ENCODE measurements around the gene RREB1. TPM values are rescaled to one million over a fixed set of nuclear protein-coding genes. Genes with fewer than 3 reads are reported as not detected.

The RREB1 gene
- total and polyA plus RNA-seq, 9 donors = 7.3 to 64.4 (median 50.1) TPM

- DNase-seq = no peak
- Histone ChIP-seq H3K36me3 (no peaks in the 10 kb centered on the region), H3K27me3 (no peaks in the 10 kb centered on the region), H3K4me3 (no peak overlapping the region), H3K4me1 (ENCODE audit: insufficient read depth) (no peaks in the 10 kb centered on the region), H3K9me3 (no peaks in the 10 kb centered on the region), H3K27ac (no peak overlapping the region)
- 92 to 95% (median 93%) methylated on average over 15 of the region's 15 CpGs for WGBS, 3 donors
- TF ChIP-seq CTCF (IDR thresholded peaks at IDR 0.05) (no peak), POLR2A (IDR thresholded peaks at IDR 0.05) (no peak), EP300 (IDR thresholded peaks at IDR 0.05) (no peak)
- intact Hi-C loops (cut with DNase I) = loop anchor here in 3 of 4 donors (5.0 to 10.0 kb wide), 4 partner anchors 121 to 569 kb away; no protein-coding TSS in a partner anchor
These were observed 138.1 kb downstream of the RREB1 start for GRCh38 chr6:7245668-7246393.

GRCh38 chr6:7246401-7247178 is 138.8 kb downstream of the RREB1 start:
- DNase-seq = peak in 2 of 5 donors; percentile 45 to 46
- intact Hi-C loops (cut with DNase I) = loop anchor here in 3 of 4 donors (5.0 to 10.0 kb wide), 4 partner anchors 122 to 569 kb away; no protein-coding TSS in a partner anchor
- no peaks in the 10 kb centered on the region for H3K27me3 ChIP-seq
- 90 to 92% (median 90%) methylated on average over 70 to 71 of the region's 71 CpGs for WGBS, 3 donors
- no peak for TF ChIP-seq CTCF (IDR thresholded peaks at IDR 0.05)
- no peak for TF ChIP-seq EP300 (IDR thresholded peaks at IDR 0.05)
- TF ChIP-seq POLR2A (IDR thresholded peaks at IDR 0.05) = no peak
- no peaks in the 10 kb centered on the region for H3K4me1 ChIP-seq (ENCODE audit: insufficient read depth)
- H3K9me3 ChIP-seq = no peaks in the 10 kb centered on the region
- H3K36me3 ChIP-seq = no peaks in the 10 kb centered on the region
- H3K4me3 ChIP-seq = no peak overlapping the region
- no peak overlapping the region for H3K27ac ChIP-seq

- Histone ChIP-seq H3K4me1 (ENCODE audit: insufficient read depth) (no peaks in the 10 kb centered on the region), H3K27ac (no peak overlapping the region), H3K9me3 (no peaks in the 10 kb centered on the region), H3K36me3 (no peaks in the 10 kb centered on the region), H3K4me3 (no peak overlapping the region), H3K27me3 (no peaks in the 10 kb centered on the region)
- no peak for TF ChIP-seq EP300 (IDR thresholded peaks at IDR 0.05)
- no peak for TF ChIP-seq CTCF (IDR thresholded peaks at IDR 0.05)
- no peak for TF ChIP-seq POLR2A (IDR thresholded peaks at IDR 0.05)
- intact Hi-C loops (cut with DNase I) = loop anchor here in 3 of 4 donors (5.0 to 10.0 kb wide), 4 partner anchors 122 to 570 kb away; no protein-coding TSS in a partner anchor
- DNase-seq = no peak
- 91 to 95% (median 94%) methylated on average over 15 of the region's 15 CpGs for WGBS, 3 donors
These were observed 139.4 kb downstream of the RREB1 start for GRCh38 chr6:7247179-7247456.

- Histone ChIP-seq H3K4me1 (ENCODE audit: insufficient read depth) (no peaks in the 10 kb centered on the region), H3K4me3 (no peak overlapping the region), H3K9me3 (no peaks in the 10 kb centered on the region), H3K27ac (no peak overlapping the region), H3K27me3 (no peaks in the 10 kb centered on the region), H3K36me3 (no peaks in the 10 kb centered on the region)
- TF ChIP-seq CTCF (IDR thresholded peaks at IDR 0.05) (no peak), EP300 (IDR thresholded peaks at IDR 0.05) (no peak), POLR2A (IDR thresholded peaks at IDR 0.05) (no peak)
- intact Hi-C loops (cut with DNase I) = loop anchor here in 3 of 4 donors (5.0 to 10.0 kb wide), 4 partner anchors 123 to 571 kb away; no protein-coding TSS in a partner anchor
- WGBS, 3 donors = 84 to 93% (median 92%) methylated on average over 13 of the region's 13 CpGs
- DNase-seq = no peak
These were observed 140.1 kb downstream of the RREB1 start for GRCh38 chr6:7247828-7248227.
